ENCODE results near the gene PRSS33.

Gene PRSS33

DNA sequence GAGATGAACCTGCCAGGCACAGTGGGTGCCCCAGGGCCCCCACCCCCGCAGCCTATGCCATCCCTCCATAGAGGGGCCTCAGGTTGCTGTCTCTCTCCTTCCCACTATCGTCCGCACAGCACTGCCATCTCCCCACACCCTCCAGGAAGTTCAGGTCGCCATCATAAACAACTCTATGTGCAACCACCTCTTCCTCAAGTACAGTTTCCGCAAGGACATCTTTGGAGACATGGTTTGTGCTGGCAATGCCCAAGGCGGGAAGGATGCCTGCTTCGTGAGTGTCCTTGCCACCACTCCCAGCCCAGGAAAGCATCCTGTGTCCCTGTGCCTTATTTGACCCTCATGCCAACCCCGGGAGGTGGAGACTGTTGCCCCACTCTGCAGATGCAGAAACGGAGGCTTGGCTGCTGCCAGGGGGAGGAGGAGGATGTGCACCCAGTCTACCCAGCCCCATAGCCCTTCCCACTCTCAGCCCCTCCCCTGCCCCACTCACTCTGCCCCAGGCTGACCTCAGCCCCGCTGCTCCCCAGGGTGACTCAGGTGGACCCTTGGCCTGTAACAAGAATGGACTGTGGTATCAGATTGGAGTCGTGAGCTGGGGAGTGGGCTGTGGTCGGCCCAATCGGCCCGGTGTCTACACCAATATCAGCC is 33.6 kb upstream of the PRSS33 start:
- no peak for DNase-seq (ENCODE audit: low spot score)

- DNase-seq (ENCODE audit: low spot score): no peak
These were observed 32.8 kb upstream of the PRSS33 start for GRCh38 chr16:2819939-2820835.

DNA sequence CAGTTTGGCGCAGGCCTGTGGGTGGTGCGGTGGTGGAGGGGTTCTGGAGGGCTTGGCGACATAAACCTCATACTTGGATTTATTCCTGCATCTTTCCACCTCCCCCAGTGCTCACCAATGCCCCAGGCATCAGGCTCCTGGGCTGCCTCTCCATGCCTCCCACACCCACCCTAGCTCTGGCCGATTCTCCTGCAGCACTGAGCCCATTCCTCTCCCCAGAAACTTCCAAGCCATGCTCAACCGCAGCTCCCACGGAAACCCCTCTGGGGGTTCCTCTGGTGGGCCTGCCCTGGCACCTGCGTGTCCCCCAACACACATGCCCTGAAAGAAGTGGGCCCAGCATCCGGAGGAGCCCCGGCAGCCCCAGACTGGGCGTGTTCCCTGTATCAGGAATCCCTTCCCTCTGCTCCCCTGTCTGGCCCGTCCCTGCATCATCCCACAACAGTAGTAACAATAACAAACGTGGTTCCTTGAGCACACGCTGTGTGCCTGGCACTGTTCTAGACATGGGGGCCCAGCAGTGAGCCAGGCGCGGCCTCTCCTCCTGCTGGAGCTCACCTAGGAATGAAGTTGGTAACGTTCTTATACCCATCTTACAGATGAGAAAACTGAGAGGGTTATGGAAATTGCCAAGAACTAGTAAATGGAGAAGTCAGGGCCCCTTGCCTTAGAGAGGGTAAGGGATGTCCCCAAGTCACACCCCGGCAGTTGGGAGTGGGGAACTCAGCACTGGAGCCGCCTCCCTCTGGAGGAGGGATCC is 32.0 kb upstream of the PRSS33 start:
- no peak for DNase-seq (ENCODE audit: low spot score)

GRCh38 chr16:2818272-2818876 is 31.0 kb upstream of the PRSS33 start:
- no peak for DNase-seq (ENCODE audit: low spot score)

DNA sequence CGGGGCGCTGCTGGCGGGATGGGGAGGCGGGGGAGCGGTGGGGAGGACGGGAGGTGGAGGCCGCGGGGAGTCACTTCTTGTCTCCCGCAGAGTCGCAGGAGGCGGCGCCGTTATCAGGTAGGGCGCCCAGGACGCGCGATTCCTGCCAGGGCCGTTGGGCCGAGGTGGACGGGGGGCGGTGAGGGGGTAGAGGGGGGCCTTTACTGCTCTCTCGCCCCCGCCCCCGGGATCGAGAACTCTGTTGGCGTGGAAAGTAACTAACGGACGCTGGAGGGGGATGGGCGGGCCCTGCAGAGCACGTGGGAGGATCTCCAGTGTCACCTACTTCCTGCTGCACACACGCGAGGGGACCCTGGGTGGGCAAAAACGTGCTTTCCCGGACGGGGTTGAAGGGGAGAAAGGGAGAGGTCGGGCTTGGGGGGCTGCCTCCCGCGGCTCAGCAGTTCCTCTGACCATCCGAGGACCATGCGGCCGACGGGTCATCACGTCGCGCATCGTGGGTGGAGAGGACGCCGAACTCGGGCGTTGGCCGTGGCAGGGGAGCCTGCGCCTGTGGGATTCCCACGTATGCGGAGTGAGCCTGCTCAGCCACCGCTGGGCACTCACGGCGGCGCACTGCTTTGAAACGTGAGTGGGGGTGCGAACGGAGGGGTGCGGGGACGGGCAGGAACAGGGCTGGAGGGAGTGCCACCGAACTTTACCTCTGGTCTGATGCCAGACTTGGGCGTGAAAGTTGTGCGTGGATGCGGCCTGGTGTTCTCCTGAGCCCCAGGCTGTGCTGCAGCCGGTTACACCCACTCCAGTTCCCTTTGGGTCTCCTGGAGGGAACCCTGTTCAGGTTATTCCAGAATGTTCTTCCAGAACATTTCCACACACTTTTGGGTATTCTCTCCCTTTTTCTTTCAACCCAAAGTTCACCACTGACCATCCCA is 30.2 kb upstream of the PRSS33 start:
- DNase-seq (ENCODE audit: low spot score): no peak

DNA sequence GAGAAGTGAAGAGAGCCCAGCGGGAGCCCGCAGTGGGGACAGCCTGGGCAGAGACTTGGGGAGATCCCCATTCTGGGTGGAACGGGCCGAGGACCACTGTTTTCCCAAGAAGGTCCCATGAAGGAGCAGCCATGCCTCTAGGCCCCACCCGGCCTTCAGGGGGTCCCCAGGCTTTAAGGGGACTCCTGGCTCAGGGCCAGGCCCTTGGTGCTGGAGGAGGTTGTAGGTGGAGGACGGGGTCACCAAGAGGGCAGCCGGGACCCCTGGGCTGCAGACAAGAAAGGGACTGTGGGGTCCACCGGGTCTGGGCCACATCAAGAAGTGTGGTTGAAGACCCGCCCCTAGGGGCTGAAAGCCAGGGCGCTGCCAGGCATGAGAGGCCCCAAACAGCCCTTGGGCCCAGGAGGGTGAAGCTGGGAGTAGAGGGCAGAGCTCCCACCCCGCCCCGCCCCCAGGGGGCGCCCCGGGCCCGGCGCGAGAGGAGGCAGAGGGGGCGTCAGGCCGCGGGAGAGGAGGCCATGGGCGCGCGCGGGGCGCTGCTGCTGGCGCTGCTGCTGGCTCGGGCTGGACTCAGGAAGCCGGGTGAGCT is 29.5 kb upstream of the PRSS33 start, which contains the start of gene PRSS21:
TSS of gene PRSS21 (plus strand) at position 487 of the 589 bp plus-strand sequence. CDS start at position 519, 32 bp downstream.
- DNase-seq (ENCODE audit: low spot score): no peak

- no peak for DNase-seq (ENCODE audit: low spot score)
These were observed 28.0 kb upstream of the PRSS33 start for GRCh38 chr16:2815299-2815771.

DNA sequence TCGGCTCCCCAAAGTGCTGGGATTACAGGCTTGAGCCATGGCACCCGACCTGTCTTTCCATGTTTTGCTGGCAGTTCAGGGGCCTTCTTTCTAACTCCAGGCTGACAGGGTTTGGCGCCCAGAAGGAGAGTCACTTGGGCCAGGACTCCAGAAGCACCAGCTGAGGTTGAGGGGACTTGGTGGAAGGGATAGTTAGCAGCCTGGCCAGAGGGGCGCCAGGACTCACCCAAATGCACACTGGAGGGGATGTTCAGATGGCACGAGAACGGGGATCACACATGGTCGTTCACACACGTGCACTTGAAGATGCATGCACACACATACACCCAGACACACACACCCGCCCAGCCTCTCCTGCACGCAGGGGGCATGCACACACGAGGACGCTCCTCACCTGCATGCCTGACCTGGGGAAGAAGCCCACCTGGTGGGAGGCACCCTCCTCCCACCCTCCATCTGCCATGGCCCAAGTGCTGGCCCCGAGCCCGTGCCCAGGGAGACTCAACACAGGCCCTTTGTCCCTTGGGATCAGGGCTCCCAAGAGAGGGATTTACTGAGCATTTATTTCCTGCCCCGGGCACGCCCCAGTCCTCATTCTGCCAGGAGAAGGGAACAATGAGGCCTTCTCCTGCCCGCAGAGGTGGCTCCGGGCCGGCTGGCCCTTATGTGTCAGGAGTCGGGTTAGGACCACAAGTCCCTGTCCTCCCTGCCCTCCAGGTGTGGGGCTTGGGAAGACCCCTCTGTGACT is 27.4 kb upstream of the PRSS33 start:
- DNase-seq (ENCODE audit: low spot score): no peak

GRCh38 chr16:2813771-2814221 is 26.4 kb upstream of the PRSS33 start:
- DNase-seq (ENCODE audit: low spot score): no peak

GRCh38 chr16:2811703-2812471 is 24.5 kb upstream of the PRSS33 start:
- DNase-seq (ENCODE audit: low spot score): no peak

- DNase-seq (ENCODE audit: low spot score): no peak
These were observed 23.3 kb upstream of the PRSS33 start for GRCh38 chr16:2810651-2811050.

- no peak for DNase-seq (ENCODE audit: low spot score)
These were observed 21.9 kb upstream of the PRSS33 start for GRCh38 chr16:2809149-2809760.

GRCh38 chr16:2808181-2808580 is 20.8 kb upstream of the PRSS33 start:
- no peak for DNase-seq (ENCODE audit: low spot score)

DNA sequence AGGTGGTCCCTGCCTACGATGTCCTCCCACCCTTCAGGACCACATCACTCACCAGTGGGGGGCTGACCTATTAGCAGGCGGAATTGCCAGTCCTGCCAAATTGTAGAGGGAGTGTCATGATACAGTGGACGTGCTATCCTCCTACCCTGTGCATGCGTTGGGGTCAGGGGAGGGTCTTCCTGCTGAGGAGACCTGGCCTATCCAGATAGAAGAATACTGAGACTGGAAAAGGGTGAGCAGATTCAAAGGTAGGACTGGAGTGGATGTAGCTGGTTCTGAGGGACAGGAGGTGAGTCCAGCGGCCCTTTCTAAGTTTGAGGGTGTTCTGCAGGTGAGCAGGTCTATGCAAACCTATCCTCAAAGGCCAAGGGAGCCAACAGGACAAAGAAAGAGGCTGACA is 18.9 kb upstream of the PRSS33 start:
- no peak for DNase-seq (ENCODE audit: low spot score)

DNA sequence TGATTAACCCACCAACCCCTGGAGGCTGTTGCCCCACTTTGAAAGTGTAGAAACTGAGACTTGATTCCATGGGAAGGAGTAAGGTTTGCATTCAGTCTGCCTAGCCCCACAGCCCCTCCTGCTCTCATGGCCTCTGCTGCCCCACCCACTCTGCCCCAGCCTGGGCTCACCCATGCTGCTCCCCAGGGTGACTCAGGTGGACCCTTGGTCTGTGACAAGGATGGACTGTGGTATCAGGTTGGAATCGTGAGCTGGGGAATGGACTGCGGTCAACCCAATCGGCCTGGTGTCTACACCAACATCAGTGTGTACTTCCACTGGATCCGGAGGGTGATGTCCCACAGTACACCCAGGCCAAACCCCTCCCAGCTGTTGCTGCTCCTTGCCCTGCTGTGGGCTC is 17.4 kb upstream of the PRSS33 start:
- DNase-seq (ENCODE audit: low spot score): no peak

DNA sequence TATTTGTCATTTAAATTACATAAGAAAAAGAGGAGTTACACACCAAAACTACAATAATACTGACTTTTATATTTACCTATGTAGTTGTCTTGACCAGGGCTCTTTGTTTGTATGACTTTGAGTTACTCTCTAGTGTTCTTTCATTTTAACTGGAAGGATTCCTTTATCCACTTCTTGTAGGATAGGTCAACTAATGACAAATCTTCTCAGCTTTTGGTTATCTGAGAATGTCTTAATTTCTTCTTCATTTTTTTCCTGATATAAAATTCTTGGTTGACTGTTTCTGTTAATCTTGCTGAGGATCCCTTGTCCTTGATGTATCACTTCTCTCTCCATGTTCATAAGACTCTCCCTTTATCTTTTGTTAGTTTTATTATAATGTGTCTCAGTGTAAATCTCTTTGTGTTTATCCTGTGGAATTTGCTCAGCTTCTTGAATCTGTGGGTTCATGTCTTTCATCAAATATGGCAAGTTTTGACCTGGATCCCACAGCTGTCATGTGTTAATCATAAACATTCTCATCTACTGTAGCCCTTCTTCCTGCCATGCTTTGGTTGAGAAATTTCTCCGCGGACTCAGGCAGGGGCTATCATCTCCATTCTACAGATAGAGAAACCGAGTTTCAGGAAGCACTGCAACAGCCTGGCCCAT is 16.3 kb upstream of the PRSS33 start:
- DNase-seq (ENCODE audit: low spot score): no peak

DNA sequence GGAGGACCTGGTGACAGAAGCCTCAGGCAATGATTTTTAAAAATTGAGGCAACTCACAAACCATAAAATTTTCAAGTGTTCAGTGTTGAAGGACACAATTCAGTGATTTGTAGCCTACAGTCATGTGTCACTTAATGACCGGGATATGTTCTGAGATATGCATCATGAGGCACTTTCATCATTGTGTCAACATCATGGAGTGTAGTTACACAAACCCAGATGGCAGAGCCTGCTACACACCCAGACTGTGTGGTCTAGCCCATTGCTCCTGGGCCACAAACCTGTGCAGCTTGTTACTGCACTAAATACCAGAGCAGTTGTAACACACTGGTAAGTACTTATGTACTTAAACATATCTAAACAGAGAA is 12.5 kb upstream of the PRSS33 start:
- DNase-seq (ENCODE audit: low spot score): no peak
